GM21529 (cell line): ENCODE measurements around the gene ERGIC1.
"Not testable (repeated sequence)": the region's sequence is repeated elsewhere in the genome, so short reads cannot be mapped to it uniquely, and the experiment has no call there.

Source experiments
- ATAC-seq: cut with Tn5 transposase; IDR thresholded peaks from one replicate; pipeline ENCODE4 v1.9.1; 2021; ENCODE audit not compliant: unreplicated experiment

ERGIC1 gene, protein sequence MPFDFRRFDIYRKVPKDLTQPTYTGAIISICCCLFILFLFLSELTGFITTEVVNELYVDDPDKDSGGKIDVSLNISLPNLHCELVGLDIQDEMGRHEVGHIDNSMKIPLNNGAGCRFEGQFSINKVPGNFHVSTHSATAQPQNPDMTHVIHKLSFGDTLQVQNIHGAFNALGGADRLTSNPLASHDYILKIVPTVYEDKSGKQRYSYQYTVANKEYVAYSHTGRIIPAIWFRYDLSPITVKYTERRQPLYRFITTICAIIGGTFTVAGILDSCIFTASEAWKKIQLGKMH

GRCh38 chr5:172833686-172834414 lies at the start of gene ERGIC1:
Gene ERGIC1 (plus strand): TSS chr5:172834251. CDS start chr5:172834414, 163 bp downstream.
- ATAC-seq = peak; percentile 72

DNA sequence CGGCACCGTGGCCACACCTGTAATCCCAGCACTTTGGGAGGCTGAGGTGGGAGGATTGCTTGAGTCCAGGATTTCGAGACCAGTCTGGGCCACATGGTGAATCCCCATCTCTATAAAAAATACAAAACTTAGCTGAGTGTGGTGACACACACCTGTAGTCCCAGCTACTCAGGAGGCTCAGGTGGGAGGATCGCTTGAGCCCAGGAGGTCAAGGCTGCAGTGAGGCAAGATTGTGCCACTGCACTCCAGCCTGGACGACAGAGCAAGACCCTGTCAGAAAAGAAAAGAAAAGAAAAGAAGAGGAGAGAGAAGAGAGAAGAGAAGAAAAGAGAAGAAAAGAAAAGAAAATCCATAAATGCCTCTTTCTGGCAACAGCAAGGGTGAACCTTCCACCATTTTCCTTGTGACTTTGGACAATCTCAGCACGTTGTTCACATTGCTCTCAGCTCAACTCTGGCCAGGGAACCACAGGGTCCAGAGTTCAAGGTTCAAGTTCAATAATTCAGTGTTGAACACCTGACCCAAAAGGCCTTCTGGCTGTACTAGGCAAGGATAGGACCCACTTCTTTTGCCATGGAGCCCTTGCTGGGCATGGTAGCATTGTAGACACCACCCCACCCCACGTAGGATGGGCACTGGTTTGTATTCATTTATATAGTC lies 48.5 kb upstream of the ERGIC1 start:
- no peak for ATAC-seq

- ATAC-seq = no peak
Observed at GRCh38 chr5:172786736-172787462, 47.2 kb upstream of the ERGIC1 start.

- ATAC-seq = not testable (repeated sequence)
Observed at GRCh38 chr5:172787538-172787937, 46.5 kb upstream of the ERGIC1 start.

DNA sequence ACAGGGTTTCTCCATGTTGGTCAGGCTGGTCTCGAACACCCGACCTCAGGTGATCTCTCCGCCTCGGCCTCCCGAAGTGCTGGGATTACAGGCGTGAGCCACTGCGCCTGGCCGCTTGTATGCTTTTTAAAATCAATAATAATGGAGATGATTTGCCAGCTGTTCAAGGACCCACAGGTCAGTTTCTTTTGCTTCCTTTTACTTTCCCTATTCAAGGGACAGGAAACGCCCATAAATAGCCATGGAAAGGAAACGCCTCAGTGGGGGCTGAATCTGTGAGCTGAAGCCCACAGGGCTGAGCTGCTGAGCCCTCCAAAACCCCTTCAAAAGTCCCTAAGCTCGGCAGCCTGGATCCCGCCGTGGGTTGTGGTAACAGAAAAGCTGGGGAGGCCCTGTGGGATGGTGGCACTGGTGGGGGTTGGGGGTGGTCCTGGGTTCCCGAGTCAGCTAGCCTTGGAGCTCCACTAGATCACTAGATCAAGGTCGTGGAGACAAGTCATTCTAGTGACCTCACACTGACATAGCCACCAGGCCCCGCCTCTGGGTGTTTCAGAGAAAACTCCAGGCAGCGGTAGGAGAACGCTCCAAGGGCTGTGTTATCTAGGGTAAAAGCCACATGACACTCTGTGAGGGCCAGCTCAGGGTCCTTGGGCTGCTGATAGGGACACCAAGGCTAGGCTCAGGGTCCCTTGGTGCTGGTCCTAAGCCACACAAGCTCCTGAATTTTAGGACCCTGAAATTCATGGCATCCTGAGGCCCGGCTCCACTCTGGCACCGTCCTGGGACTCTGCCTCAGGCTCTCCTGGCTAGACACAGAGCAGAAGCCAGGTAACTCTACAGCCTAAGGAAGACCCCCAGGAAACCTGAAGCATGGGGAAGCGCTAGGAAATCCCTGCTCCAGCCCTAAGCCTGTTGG lies 45.0 kb upstream of the ERGIC1 start:
- ATAC-seq = no peak

DNA sequence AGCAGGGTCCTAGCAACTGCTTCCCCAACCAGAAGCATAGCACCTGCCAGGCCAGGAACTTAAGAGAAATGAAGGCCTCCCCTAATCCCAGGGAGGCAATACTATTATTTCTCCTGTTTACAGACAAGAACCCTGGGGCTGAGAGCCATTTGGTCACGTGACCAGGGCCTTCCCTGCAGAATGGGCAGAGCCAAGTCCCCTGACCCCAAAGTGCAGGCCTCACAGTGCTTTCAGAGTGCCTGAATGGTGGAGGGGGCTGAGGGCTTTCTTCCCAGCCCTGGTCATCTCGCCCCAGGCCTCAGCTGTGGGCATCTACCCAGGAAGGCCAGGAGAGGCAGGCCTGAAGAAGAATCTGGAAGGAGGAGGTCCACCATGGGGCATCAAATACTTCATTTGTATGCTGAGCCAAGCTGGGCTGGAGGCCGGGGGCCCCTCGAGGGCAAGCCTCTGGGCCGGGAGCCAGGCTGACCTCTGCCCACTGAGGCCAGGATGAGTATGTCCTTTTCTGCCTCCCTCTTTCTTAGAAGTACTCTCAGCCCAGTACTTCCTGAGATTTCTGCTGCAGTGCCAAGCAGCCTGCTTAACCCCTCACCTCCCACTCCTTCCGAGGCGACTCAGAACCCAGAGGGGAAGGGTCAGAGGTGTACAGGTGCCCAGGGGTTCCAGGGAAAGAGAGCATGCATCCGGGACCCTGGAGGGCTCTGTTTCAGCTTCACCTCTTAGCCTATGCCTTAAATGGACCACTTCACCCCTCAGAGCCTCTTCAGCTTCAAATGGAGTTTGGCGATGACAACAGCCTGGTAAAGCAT lies 44.2 kb upstream of the ERGIC1 start:
- ATAC-seq = no peak

GRCh38 chr5:172790496-172790889 lies 43.6 kb upstream of the ERGIC1 start:
- no peak for ATAC-seq

DNA sequence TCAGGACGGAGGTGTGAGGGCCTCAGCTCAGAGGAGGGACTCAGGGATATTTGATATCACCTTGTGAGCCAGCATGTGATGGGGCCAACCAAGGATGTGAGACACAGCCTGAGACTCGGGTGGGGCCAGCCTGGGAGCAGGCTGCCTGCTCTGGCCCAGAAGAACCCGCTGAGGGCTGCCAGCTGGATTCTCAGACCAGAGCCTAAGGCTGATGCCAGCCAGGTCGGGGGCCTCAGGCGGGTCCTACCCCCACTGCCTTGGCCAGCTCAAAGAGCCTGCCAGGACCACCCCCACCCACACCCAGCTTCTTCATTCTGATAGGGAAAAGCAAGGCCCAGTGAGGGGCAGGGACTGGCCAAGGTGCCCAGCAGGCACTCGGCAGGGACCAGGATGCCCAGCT lies 42.8 kb upstream of the ERGIC1 start:
- no peak for ATAC-seq

DNA sequence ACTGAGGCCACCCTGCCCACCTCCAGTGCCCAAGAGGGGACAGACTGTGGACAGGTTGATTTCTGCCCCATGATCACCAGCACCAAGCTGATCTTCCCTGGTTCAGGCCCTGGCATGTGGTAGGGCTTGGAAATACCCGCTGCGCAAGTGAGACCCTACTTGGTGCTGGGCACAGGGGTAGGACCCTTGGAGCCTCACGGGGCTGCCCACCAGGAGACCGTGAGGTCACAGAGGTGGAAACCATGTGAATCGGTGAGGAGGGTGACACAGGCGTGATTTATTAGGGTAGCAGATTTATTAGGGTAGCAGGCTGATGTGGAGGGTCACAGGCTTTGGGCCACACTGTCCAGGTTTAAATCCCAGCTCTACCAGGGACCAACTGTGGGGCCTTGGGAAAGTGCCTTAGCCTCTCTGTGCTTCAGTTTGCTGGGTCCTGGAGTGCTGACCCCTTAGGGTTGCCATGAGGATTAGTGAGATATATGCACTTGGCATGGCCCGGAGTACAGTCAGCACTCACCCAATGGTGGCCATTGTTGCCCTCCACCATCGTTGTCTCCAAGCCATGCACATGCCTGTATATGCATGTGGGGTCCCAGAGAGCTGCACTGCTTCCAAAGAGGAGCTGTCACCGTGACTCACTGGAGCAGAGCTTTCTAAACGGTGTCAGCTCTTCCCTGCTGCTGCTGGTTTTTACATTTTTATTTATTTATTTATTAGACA lies 42.2 kb upstream of the ERGIC1 start:
- ATAC-seq = no peak

DNA sequence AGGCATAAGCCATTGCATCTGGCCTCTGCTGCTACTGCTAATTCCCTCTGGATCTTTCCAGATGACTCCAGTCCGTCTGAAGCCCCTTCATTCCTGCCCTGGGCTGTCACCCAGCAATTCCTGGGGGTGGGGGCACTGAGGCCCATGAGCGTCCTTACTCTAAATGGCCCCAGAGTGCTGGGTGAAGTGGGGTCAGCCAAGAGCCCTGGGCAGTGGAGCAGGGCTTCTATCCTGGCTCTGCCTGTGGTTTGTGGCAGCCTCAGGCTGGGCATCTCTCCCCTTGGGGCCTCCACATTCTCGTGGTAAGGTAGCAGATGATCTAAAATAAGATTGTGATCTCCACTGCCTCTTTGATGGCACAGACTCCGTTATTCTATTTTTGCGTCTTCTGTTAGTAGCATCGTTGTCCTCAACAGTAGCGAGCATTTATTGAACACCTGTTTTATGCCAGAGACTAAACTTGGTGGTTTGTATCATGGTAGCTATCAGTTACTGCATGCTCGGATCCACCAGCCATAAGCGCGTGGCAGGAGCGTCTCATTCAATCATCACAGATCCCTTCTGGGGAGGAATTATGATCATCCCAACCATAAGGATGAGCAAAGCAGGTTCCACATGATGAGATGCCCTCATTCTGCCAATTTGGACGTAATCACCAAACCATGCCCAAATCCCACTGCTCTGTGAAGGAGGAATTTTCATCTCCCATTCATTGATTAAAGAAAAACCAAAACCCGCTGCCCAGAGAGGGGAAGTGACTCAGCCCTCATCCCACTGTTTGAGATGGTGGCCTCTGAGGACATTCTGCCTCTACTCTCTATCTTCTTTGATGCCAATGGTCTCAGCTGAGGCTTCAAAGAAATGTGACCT lies 41.1 kb upstream of the ERGIC1 start:
- no peak for ATAC-seq

DNA sequence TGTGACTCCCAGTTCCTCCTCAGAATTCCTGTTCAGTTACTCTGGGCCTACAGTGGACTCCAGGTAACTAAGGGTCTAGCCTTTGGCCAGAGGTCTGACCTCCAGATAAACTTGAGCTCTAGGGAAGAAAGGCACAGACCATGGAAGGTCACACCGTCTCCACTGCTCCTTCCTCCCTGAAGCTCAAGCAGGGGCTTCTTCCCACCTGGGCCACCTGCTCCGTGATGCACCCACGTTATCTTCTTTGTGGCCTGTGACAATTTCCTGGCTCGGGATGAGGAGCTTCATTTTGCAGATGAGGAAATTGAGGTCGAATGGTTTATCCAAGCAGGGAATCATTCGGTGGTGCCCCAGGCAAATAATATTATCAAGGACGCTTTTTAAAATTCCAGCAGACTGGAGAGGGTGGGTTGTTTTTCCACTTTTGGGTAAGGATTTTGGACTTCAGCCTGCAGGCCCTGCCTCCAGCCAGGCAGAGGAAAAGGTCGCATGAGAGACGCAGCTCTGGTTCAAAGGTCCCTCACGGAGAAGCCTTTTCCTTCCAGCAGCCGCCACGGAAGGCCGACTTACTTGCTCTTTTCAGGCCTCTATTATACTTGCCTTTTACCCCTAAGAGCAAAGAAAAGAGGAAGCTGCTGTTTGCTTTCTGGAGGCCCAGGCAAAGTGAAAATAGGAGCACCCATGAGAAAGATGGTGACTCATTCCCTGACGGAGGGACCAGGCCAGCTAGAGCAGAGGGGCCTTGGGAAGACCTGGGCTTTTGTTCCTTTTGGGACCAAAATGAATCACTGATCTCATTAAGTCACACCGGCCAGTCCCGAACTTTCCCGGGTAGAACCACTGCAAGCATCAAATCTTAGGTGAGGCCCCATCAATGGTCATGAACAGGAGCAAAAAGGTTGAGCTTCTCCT lies 40.2 kb upstream of the ERGIC1 start:
- no peak for ATAC-seq

GRCh38 chr5:172795318-172795977 lies 38.6 kb upstream of the ERGIC1 start:
- no peak for ATAC-seq

GRCh38 chr5:172796306-172796705 lies 37.7 kb upstream of the ERGIC1 start:
- ATAC-seq = no peak

DNA sequence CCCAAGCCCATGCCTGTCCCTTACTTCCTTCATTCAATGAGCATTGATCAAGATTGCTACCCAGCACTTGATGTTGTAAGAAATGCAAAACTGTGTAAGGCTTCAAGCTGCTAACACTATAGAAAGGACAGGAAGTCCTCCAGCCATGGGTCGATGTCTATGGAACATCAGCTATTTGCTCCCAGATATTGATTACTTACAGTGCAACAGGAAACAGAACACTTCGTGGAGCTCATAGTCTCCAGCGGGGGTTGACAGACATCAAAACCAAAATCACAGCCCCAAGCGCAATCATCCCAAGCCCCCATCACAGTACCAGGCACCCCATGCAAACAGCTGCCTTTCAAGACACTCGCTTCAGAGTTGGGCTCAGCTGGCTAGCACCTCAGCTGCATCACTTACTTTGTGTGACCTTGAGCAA lies 36.3 kb upstream of the ERGIC1 start:
- ATAC-seq = no peak

GRCh38 chr5:172798422-172799215 lies 35.4 kb upstream of the ERGIC1 start:
- ATAC-seq = no peak

DNA sequence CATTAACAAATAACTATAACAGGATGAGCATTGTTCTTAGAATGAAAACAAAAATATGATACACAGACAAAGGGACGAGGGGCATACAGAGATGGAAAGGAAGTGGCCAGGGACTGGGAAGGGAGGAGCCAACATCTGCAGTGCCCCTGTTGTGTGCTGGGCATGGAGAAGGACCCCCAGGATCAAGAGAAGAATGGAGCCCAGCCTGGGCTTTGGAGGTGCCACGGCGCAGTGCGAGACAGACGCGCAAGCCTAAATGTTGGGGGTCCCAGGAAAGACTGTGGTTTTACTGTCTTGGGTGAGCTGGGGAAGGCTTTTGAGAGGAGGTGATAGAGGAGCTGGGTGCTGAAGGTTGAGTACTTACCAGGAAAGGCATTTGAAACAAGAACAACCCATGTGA lies 34.6 kb upstream of the ERGIC1 start:
- no peak for ATAC-seq
